IMR-90 (cell line): ENCODE results near the gene KCNMA1.

Source experiments
- CTCF ChIP-seq: conservative IDR thresholded peaks from 2 replicates; pipeline ENCODE4 v1.5.1; 2012; ENCODE audit warnings: mild to moderate bottlenecking, low read depth, low read length, improper control_type of control experiment
- MAFK ChIP-seq: IDR thresholded peaks from 2 replicates; pipeline ENCODE4 v1.6.1; 2012; ENCODE audit warnings: low read depth, low read length, improper control_type of control experiment
- POLR2A ChIP-seq: IDR thresholded peaks from 2 replicates; pipeline ENCODE4 v1.6.1; 2012; ENCODE audit warnings: mild to moderate bottlenecking, low read depth, low read length
- USF2 ChIP-seq: fragments of 150-350 bp; IDR thresholded peaks from 2 replicates; pipeline ENCODE4 v1.6.1; 2017; ENCODE audit warnings: mild to moderate bottlenecking, antibody characterized with exemption, low read length, low read depth

GRCh38 chr10:77457266-77457665 is 180.3 kb downstream of the KCNMA1 start:
- no peak for TF ChIP-seq MAFK
- TF ChIP-seq CTCF: no peak
- TF ChIP-seq POLR2A: no peak
- TF ChIP-seq USF2: no peak
